Suprapubic skin (tissue), 4 donors: ENCODE data around the gene NPAS2.

Experiments
- EP300 ChIP-seq: sonication (generic); formaldehyde crosslinking; IDR thresholded peaks from one replicate; pipeline ENCODE4 v1.6.1; 2017; ENCODE audit warnings: antibody characterized with exemption
- POLR2A ChIP-seq, 2 donors: fragments of 450-650 bp; IDR thresholded peaks; one replicate each; pipeline ENCODE4 v1.6.1; 2017; ENCODE audit warnings: antibody characterized with exemption in 2 of 2, mild to moderate bottlenecking in 2 of 2, moderate library complexity in 2 of 2
- POLR2AphosphoS5 ChIP-seq, 3 donors: sonication (generic); formaldehyde crosslinking; IDR thresholded peaks; one replicate each; pipeline ENCODE4 v1.6.1; 2017; ENCODE audit warnings: antibody characterized with exemption in 3 of 3
- TF ChIP-seq, protein P1 (sequence below), 2 donors: fragments of 200-600 bp in 1 of 2; fragments of 450-650 bp in 1 of 2; sonication (generic) in 1 of 2; IDR thresholded peaks; one replicate each; pipeline ENCODE4 v1.5.1; 2016 to 2019; ENCODE audit warnings: antibody characterized with exemption in 2 of 2, mild to moderate bottlenecking in 1 of 2, moderate library complexity in 1 of 2

DNA sequence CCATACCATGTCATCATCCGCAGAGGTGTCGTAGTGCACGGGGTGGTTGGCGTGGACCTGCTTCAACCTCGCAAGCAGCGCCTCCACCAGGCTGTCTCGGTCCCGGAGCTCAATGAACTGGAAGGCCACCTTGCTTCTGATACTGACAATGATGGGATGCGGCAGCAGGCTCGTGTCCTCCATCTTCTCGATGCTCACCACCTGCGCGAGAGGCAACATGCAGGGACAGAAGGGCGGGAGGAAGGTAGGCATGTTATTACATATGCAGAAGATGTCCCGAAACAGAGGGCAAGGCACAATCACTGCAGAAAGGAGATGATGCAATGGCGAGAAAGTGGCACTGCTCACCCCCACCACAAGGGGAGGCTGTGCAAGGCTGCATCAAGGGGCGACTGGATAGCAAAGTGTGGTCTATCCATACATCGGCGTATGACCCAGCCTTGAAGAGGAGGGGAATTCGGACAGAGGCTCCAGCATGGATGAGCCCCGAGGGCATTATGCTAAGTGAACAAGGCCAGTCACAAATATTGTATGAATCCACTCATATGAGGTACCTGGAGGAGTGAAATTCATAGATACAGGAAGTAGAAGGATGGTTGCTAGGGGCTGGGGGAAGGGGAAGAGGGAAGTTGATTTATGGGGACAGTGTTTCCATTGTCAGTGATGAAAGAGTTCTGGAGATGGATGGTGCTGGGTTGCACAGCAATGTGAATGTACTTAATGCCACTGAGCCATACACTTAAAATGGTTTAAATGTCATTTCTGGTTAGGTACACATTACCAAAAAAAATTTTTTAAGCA lies 218.7 kb downstream of the NPAS2 start:
- no peak for TF ChIP-seq POLR2A (IDR thresholded peaks at IDR 0.05)
- TF ChIP-seq, protein P1, sequence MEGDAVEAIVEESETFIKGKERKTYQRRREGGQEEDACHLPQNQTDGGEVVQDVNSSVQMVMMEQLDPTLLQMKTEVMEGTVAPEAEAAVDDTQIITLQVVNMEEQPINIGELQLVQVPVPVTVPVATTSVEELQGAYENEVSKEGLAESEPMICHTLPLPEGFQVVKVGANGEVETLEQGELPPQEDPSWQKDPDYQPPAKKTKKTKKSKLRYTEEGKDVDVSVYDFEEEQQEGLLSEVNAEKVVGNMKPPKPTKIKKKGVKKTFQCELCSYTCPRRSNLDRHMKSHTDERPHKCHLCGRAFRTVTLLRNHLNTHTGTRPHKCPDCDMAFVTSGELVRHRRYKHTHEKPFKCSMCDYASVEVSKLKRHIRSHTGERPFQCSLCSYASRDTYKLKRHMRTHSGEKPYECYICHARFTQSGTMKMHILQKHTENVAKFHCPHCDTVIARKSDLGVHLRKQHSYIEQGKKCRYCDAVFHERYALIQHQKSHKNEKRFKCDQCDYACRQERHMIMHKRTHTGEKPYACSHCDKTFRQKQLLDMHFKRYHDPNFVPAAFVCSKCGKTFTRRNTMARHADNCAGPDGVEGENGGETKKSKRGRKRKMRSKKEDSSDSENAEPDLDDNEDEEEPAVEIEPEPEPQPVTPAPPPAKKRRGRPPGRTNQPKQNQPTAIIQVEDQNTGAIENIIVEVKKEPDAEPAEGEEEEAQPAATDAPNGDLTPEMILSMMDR (IDR thresholded peaks at IDR 0.05), result peak; percentile 22 to 56
- TF ChIP-seq EP300, result no peak
- TF ChIP-seq POLR2AphosphoS5 (IDR thresholded peaks at IDR 0.05), result no peak
